NCI-H774 (cell line): ENCODE data around the gene ITPRIP.

Experiments used
- DNase-seq: peaks from one replicate; lab custom pipeline; 2025; lab: John Stamatoyannopoulos, UW

Gene ITPRIP

GRCh38 chr10:104325436-104326435, 12.5 kb downstream of the ITPRIP start:
- no peak for DNase-seq

DNA sequence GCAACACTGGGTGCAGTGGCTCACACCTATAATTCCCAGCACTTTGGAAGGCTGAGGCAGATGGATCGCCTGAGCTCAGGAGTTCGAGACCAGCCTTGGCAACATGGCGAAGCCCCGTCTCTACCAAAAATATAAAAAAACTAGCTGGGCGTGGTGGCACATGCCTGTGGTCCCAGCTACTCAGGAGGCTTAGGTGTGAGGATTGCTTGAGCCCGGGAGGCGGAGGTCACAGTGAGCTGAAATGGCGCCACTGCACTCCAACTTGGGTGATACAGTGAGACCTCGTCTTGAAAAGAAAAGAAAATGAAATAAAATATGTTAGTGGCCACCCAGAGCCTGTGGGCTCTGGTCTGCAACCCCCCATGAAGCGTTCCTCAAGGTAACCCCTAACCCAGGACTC, 13.3 kb downstream of the ITPRIP start:
- no peak for DNase-seq

- DNase-seq, result no peak
These were observed 14.0 kb downstream of the ITPRIP start for GRCh38 chr10:104324221-104324686.

- DNase-seq, result no peak
These were observed 14.5 kb downstream of the ITPRIP start for GRCh38 chr10:104323760-104324201.

- no peak for DNase-seq
These were observed 15.2 kb downstream of the ITPRIP start for GRCh38 chr10:104323085-104323484.

DNA sequence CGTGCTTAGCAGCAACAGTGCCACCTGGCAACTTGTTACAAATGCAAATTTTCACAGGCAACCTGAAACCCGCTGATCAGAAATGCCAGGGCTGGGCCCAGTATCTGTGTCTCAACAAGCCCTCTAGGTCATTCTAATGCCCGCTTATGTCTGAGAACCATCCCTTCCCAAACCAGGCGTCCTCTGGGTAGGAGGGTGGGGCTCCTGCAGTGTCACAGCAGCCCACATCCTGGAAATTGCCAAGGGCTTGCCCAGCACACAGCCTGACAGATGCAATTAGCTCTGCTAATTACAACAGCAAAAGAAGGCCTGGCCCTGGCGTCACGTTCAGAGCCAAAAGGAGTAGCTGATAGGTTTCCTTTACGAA, 15.9 kb downstream of the ITPRIP start:
- no peak for DNase-seq

DNA sequence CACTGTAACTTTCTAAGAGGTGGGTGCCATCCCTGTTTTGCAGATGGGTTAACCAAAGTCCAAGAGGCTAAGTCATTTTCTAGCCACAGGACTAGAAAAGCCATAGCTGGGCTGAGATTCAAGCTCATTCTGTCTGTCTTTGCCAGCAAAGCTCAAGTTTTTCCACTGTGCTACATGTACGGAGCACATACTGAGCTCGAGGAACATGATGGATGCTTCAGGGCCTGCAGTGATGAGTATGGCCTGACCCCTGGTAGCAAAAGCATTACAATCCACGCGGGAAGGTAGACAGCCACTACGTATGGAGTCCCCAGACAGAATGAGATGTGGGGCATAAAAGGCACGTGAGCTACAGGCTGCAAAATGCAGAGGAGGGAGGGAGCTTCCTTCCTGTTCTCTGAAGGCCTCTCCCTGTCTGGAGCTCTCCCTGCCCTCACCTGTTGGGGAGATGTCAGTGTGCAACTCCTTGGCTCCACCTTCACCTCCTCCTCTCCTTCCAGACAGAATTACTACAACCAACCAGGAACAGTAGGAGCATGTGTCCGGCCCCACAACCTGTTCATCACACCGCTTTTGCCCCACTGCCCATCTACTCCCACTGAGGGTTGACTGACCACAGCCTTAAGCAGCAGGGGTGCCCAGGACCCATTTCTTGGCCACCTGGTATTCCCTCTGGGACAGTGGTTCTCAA, 16.4 kb downstream of the ITPRIP start:
- no peak for DNase-seq

DNA sequence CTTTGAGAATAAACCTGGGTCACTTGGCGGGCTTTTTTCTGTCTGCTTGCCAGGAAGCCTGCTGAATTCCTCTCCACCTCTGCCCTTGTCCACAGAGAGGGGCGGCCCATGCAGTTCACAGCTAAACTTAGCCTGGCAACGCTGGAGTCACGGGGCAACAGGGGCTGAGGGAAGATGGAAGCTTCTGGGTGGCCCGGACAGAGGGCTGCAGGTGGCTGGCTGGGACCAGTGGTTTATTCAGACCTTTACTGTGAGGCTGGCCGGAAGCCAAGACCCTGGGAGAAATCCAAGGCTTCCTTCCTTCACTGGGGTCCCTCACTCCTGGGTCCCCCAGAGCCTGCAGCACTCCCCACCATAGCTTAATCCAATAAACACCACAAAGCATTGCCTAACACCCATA, 17.0 kb downstream of the ITPRIP start:
- DNase-seq, result no peak

- no peak for DNase-seq
These were observed 19.2 kb downstream of the ITPRIP start for GRCh38 chr10:104318810-104319741.

DNA sequence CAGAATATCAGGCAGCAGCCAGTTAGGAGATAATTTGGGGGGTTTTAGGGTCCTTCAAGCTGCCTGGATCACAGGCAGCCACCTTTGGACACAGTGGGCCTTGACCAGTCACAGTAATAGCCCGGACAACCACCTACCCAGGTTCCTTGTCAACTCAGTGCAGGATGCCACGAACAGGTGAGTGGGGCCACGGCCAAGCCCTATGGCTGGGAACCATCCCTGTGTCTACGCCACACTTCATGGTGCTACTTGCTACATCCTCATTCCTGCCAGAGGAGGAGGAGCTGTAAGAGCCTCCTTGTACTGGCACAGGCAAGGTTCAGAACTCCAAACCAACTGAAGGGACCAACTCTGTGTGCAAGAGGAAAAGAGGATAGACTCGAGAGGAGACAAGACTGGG, 19.9 kb downstream of the ITPRIP start:
- DNase-seq, result no peak

- no peak for DNase-seq
These were observed 20.5 kb downstream of the ITPRIP start for GRCh38 chr10:104317726-104318299.

DNA sequence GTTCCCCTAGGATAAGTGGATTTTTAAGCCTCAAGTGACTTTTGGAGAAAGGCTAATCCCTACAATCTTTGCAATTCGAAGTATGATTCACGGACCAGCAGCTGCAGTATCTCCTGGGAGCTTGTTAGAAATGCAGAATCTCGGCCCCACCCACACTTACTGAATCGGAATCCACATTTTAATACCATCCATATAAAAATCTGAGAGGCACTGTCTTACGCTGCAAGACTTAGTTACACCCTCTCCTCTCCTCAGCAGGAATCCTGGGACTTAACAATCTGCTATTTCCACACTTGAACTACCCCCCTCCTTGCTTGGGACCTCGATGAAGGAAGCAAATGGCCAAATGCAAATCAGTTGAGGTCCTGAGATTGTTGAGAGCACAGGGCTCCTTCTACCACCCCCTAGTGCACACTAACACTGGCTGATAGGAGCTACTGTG, 21.0 kb downstream of the ITPRIP start:
- DNase-seq, result no peak

- DNase-seq, result no peak
These were observed 21.8 kb downstream of the ITPRIP start for GRCh38 chr10:104316321-104317099.

DNA sequence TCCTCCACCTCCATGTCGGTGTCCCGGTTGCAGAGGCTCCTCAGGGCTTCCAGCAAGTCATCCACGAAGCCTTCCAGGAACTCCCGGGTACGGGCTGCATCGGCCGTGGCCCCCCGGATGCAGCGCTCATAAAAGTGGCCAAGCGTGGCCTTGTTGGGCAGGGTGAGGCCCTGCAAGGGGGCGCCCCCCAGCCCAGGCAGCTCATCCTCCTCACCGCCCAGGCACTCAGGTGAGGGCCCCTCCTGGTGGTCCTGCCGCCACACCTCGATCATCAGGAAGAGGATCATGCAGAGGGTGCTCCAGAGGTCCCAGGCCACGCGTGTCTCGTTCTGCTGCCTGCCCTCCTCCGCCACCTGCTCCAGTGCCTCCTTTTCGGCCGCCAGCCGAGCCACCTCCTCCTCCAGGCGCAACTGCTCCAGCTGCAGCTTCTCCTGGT, 22.8 kb downstream of the ITPRIP start:
- no peak for DNase-seq

DNA sequence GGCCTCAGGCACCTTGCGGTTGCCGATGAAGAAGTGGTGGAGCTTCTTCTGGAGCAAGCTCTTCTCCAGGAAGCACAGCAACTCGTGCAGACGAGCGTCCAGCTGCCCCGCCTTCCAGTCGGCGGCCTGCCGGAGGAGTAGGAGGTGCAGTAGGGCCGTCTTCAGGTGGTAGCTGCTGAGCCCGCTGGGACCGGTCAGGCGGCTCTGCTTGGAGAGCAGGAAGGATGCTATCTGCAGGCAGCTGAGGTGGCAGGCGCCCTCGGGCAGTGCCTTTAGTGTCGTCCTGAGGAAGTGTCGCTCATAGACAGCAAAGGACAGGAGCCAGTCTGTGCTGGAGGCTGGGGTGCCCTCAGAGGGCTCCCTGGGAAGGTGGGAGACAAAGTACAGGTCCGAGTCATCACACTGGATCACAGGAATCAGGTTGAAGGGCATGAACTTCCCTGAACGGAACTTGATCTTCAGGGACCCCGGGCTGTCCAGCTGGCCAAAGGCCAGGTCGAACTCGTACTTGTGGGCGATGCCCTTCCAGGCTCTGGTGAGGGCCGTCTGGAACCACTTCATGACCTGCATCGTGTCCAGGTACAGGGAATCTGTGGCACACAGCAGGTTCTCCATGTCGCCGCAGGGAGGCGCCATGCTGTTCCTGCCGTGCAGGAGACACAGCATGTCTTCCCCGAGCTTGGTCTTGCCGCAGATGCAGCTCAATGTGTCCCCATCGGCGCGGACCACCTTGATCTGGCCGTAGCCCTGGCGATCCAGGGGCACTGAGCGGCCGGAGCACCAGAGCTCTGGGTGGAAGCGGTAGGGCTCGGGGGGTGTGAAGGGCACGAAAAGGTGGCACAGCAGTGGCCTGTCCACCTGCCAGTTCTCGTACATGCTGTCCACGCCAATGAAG, 23.4 kb downstream of the ITPRIP start:
- no peak for DNase-seq

DNA sequence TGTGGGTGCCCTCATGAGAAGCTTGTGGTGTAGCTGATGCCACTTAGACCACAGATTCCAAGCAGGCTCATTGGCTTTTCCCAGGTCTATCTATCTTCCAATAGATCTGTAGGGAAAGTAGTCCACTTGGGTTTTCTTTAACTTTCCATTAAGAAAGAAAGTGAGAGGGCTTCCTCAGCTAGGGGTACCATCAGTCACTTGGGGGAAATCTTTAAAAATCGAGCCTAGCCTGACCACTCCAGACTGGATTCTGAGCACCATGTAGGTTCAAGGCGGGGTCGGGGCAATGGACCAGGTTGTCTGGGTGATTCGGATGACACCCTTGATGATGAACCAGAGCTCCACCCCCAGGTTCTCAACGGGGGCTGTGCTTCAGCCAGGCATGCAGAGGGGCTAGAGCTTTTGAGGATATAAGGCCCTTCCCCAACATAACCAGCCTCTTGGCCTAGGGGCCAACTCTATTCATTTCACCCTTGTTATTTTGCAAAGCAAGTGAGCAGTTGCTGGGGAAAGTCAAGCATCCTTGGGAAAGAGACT, 27.0 kb downstream of the ITPRIP start:
- no peak for DNase-seq

DNA sequence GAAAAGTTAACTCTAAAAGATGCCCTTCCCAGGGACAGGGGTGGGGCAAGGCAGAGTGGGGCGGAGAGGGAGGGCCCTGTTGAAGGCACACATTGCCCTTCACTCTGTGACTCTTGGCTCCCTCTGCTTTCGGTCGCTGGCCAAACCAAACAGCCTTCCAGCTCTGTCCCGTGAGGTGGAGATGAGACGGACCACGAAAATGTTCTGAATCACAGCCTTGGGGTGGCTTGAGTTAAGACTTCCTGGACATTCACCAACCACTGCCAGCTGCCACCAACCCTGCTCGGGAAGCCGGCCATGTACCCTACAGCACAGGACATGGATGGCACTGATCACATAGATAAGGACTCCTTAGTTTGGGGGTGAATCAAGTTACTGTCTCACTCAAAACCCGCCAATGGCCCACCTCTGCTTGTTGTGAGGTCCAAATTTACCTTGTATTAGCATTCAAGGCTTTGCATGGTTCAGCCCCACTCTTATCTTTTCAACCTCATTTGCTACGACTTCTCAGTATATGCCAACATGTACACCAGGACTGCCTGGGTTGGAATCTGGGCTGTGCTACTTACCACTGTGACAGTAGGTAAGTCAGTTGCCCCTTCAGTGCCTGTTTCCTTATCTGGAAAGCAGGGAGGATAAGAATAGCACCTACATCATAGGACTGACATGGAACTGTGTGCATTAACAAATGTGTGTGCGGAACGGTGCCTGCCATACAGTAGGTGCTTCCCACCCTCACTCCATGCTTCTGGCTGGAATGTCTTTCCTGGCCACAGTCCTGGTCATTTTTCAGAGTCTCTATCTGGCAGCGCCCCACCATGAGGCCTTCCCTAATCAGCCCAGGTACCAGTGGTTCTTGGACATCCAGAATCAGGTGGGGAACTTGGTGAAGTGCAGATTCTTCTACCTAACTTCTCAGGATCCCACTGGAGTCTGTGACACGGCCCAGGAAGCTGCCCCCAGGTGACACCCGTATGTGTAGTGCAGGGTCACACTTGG, 28.0 kb downstream of the ITPRIP start:
- no peak for DNase-seq

- DNase-seq, result no peak
These were observed 29.8 kb downstream of the ITPRIP start for GRCh38 chr10:104308439-104308903.
